ENCODE data around the gene PAPPA. TPM values are rescaled to one million over a fixed set of nuclear protein-coding genes. Genes with fewer than 3 reads are reported as not detected.

The PAPPA gene
- total RNA-seq, 1 donor from 2014 or later, result 5.7 TPM

- DNase-seq (ENCODE audit: low spot score), result no peak
Measured at GRCh38 chr9:116271340-116271739, 117.7 kb downstream of the PAPPA start.

- DNase-seq (ENCODE audit: low spot score), result no peak
Measured at GRCh38 chr9:116271991-116272390, 118.4 kb downstream of the PAPPA start.

GRCh38 chr9:116274293-116274692 is 120.7 kb downstream of the PAPPA start:
- no peak for DNase-seq (ENCODE audit: low spot score)

GRCh38 chr9:116275418-116276195 is 122.0 kb downstream of the PAPPA start:
- no peak for DNase-seq (ENCODE audit: low spot score)

- DNase-seq (ENCODE audit: low spot score), result no peak
Measured at GRCh38 chr9:116276196-116276493, 122.6 kb downstream of the PAPPA start.

- DNase-seq (ENCODE audit: low spot score), result no peak
Measured at GRCh38 chr9:116276651-116277121, 123.1 kb downstream of the PAPPA start.

- DNase-seq (ENCODE audit: low spot score), result no peak
Measured at GRCh38 chr9:116278326-116278725, 124.7 kb downstream of the PAPPA start.

- DNase-seq (ENCODE audit: low spot score), result no peak
Measured at GRCh38 chr9:116279230-116279629, 125.6 kb downstream of the PAPPA start.

- no peak for DNase-seq (ENCODE audit: low spot score)
Measured at GRCh38 chr9:116280529-116280928, 126.9 kb downstream of the PAPPA start.

- DNase-seq (ENCODE audit: low spot score), result no peak
Measured at GRCh38 chr9:116282597-116282996, 129.0 kb downstream of the PAPPA start.

- DNase-seq (ENCODE audit: low spot score), result no peak
Measured at GRCh38 chr9:116284518-116284917, 130.9 kb downstream of the PAPPA start.

- DNase-seq (ENCODE audit: low spot score), result no peak
Measured at GRCh38 chr9:116285320-116285719, 131.7 kb downstream of the PAPPA start.

GRCh38 chr9:116286297-116286696 is 132.7 kb downstream of the PAPPA start:
- DNase-seq (ENCODE audit: low spot score), result no peak

- DNase-seq (ENCODE audit: low spot score), result no peak
Measured at GRCh38 chr9:116287721-116288120, 134.1 kb downstream of the PAPPA start.

- DNase-seq (ENCODE audit: low spot score), result no peak
Measured at GRCh38 chr9:116288658-116289057, 135.1 kb downstream of the PAPPA start.

GRCh38 chr9:116297346-116297745 is 143.8 kb downstream of the PAPPA start:
- no peak for DNase-seq (ENCODE audit: low spot score)

- DNase-seq (ENCODE audit: low spot score), result no peak
Measured at GRCh38 chr9:116298249-116298648, 144.7 kb downstream of the PAPPA start.

- no peak for DNase-seq (ENCODE audit: low spot score)
Measured at GRCh38 chr9:116298878-116299391, 145.3 kb downstream of the PAPPA start.

- no peak for DNase-seq (ENCODE audit: low spot score)
Measured at GRCh38 chr9:116300360-116300870, 146.8 kb downstream of the PAPPA start.

GRCh38 chr9:116303270-116303669 is 149.7 kb downstream of the PAPPA start:
- no peak for DNase-seq (ENCODE audit: low spot score)

- DNase-seq (ENCODE audit: low spot score), result no peak
Measured at GRCh38 chr9:116303886-116304538, 150.4 kb downstream of the PAPPA start.

- DNase-seq (ENCODE audit: low spot score), result no peak
Measured at GRCh38 chr9:116304761-116305160, 151.2 kb downstream of the PAPPA start.
